Trophoblast cell (in vitro differentiated cells and primary cell): ENCODE results near the gene SUPT20H.

Experiments
- DNase-seq, 2 donors: peaks; one replicate each; pipeline ENCODE4 v3.0.0-alpha.2; 2016
- H2AFZ ChIP-seq: 2 replicates; pipeline ENCODE4 v1.6.1; 2013; ENCODE audit warnings: low read length, moderate library complexity, mild to moderate bottlenecking; ENCODE audit not compliant: insufficient read depth, poor library complexity
- H2AK5ac ChIP-seq: 2 replicates; pipeline ENCODE4 v1.6.1; 2013; ENCODE audit warnings: mild to moderate bottlenecking, low read length
- H2BK120ac ChIP-seq: 2 replicates; pipeline ENCODE4 v1.6.1; 2013; ENCODE audit warnings: low read length, mild to moderate bottlenecking, moderate library complexity; ENCODE audit not compliant: insufficient read depth, poor library complexity
- H2BK12ac ChIP-seq: 2 replicates; pipeline ENCODE4 v1.6.1; 2013; ENCODE audit warnings: mild to moderate bottlenecking, low read length, moderate library complexity
- H2BK5ac ChIP-seq: 2 replicates; pipeline ENCODE4 v1.6.1; 2013; ENCODE audit warnings: low read length, low read depth, moderate library complexity, mild to moderate bottlenecking; ENCODE audit not compliant: poor library complexity
- H3K14ac ChIP-seq: 2 replicates; pipeline ENCODE4 v1.6.1; 2013; ENCODE audit warnings: mild to moderate bottlenecking, low read length
- H3K18ac ChIP-seq: 2 replicates; pipeline ENCODE4 v1.6.1; 2013; ENCODE audit warnings: mild to moderate bottlenecking, low read length
- H3K23ac ChIP-seq: 2 replicates; pipeline ENCODE4 v1.6.1; 2013; ENCODE audit warnings: low read length
- H3K27ac ChIP-seq: 2 replicates; pipeline ENCODE4 v1.5.1; 2013; ENCODE audit warnings: low read depth, mild to moderate bottlenecking, inconsistent platforms, low read length, moderate library complexity
- H3K27me3 ChIP-seq: 2 replicates; pipeline ENCODE4 v1.6.1; 2013; ENCODE audit warnings: inconsistent platforms, mild to moderate bottlenecking, low read length, moderate library complexity; ENCODE audit not compliant: insufficient read depth
- H3K36me3 ChIP-seq, 2 experiments: 1 replicate in 1 of 2; 2 replicates in 1 of 2; pipeline ENCODE4 v1.6.1; 2013; ENCODE audit warnings: low read length in 2 of 2, mild to moderate bottlenecking in 2 of 2, moderate library complexity in 1 of 2; ENCODE audit not compliant: insufficient read depth in 2 of 2, control insufficient read depth in 1 of 2
- H3K4ac ChIP-seq: 2 replicates; pipeline ENCODE4 v1.6.1; 2013; ENCODE audit warnings: low read depth, mild to moderate bottlenecking, low read length, moderate library complexity
- H3K4me1 ChIP-seq, 2 experiments: 1 replicate in 1 of 2; 2 replicates in 1 of 2; pipeline ENCODE4 v1.6.1; 2013; ENCODE audit warnings: low read length in 2 of 2, mild to moderate bottlenecking in 2 of 2, moderate library complexity in 1 of 2; ENCODE audit not compliant: insufficient read depth in 2 of 2, control insufficient read depth in 1 of 2
- H3K4me2 ChIP-seq: 2 replicates; pipeline ENCODE4 v1.6.1; 2013; ENCODE audit warnings: inconsistent platforms, mild to moderate bottlenecking, low read length, moderate library complexity
- H3K4me3 ChIP-seq: 2 replicates; pipeline ENCODE4 v1.5.1; 2013; ENCODE audit warnings: mild to moderate bottlenecking, low read depth, low read length, inconsistent platforms
- H3K79me1 ChIP-seq: one replicate; pipeline ENCODE4 v1.6.1; 2013; ENCODE audit warnings: low read length
- H3K79me2 ChIP-seq: 2 replicates; pipeline ENCODE4 v1.6.1; 2013; ENCODE audit warnings: low read length, mild to moderate bottlenecking; ENCODE audit not compliant: control insufficient read depth, insufficient read depth, poor library complexity
- H3K9ac ChIP-seq: 2 replicates; pipeline ENCODE4 v1.6.1; 2013; ENCODE audit warnings: mild to moderate bottlenecking, low read length
- H3K9me3 ChIP-seq: 2 replicates; pipeline ENCODE4 v1.6.1; 2013; ENCODE audit warnings: low read depth, mild to moderate bottlenecking, control low read depth, inconsistent platforms, low read length; ENCODE audit not compliant: insufficient read depth
- H4K12ac ChIP-seq: 2 replicates; pipeline ENCODE4 v1.6.1; 2013; ENCODE audit warnings: low read depth, mild to moderate bottlenecking, low read length, moderate library complexity
- H4K8ac ChIP-seq: 2 replicates; pipeline ENCODE4 v1.6.1; 2013; ENCODE audit warnings: low read depth, mild to moderate bottlenecking, low read length, moderate library complexity
- H4K91ac ChIP-seq: one replicate; pipeline ENCODE4 v1.6.1; 2013; ENCODE audit warnings: low read depth, mild to moderate bottlenecking, low read length, moderate library complexity
- WGBS: extraction: QIAGEN DNeasy Blood & Tissue Kit; methylation state at CpG from one replicate; pipeline ENCODE4 v1.1.7; 2013; ENCODE audit warnings: missing lambda C conversion rate; ENCODE audit not compliant: insufficient read length, insufficient coverage; ENCODE audit errors: extremely low coverage; 5-methylcytosine and 5-hydroxymethylcytosine counted together

The SUPT20H gene

DNA sequence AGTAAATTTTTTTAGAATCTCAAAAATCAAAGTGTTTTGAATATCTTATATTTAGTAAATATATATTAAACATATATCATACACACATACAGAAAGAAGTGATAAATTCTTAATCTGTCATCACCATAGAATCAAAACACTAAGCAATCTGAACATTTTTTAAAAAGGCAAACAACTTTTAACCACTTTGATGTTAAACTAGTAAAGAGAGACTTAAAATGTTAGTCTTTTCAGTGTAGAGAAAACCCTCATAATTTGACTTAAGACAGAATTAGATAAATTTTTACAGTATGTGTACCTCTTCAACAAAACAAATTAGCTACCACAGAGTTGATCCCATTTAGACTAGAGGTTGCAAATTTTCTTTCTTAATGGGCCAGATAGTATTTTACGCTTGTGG is 13.4 kb downstream of the SUPT20H start:
- no peak overlapping the region for H2AK5ac ChIP-seq
- no peak overlapping the region for H2BK5ac ChIP-seq
- H2AFZ ChIP-seq = no peak overlapping the region
- no peaks in the 10 kb centered on the region for H3K79me1 ChIP-seq
- no CpG with 5 or more reads among the region's 1 CpG for WGBS
- no peak overlapping the region for H3K4me2 ChIP-seq
- peaks cover 9 to 12% of the 10 kb centered on the region in 2 experiments for H3K36me3 ChIP-seq
- H4K91ac ChIP-seq = no peak overlapping the region
- no peaks in the 10 kb centered on the region for H3K79me2 ChIP-seq
- no peaks in the 10 kb centered on the region for H3K27me3 ChIP-seq
- no peak overlapping the region for H3K14ac ChIP-seq
- H3K4ac ChIP-seq = no peak overlapping the region
- no peak overlapping the region for H2BK12ac ChIP-seq
- H4K12ac ChIP-seq = no peak overlapping the region
- no peak for DNase-seq
- H3K18ac ChIP-seq = no peak overlapping the region
- no peak overlapping the region for H3K23ac ChIP-seq
- no peak overlapping the region for H3K27ac ChIP-seq
- H3K9ac ChIP-seq = no peak overlapping the region
- H3K4me1 ChIP-seq = no peaks in the 10 kb centered on the region
- H3K9me3 ChIP-seq = no peaks in the 10 kb centered on the region
- no peak overlapping the region for H4K8ac ChIP-seq
- no peak overlapping the region for H3K4me3 ChIP-seq
- H2BK120ac ChIP-seq = no peak overlapping the region

DNA sequence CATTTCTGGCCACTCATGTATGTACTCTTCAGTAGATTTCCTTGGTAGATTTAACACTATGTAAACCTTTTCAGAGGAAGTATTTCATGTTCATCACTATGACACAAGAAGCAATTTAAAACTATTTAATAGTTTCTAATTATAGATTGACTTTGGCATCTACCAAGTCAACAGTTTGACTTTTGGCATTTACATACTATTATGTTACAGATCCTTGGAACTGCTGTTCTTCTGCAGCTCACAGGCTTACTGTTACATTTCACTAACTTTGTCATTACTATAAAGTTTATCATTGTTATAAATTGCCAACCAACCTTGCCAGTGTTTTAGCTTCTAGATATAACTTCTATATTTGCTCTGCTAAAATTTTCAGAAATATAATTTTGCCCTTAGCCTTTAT is 18.7 kb downstream of the SUPT20H start:
- no peaks in the 10 kb centered on the region for H3K9me3 ChIP-seq
- no peaks in the 10 kb centered on the region for H3K79me2 ChIP-seq
- H3K23ac ChIP-seq = no peak overlapping the region
- no peak overlapping the region for H4K91ac ChIP-seq
- H3K36me3 ChIP-seq = peaks cover 14 to 26% of the 10 kb centered on the region in 2 experiments
- no peak overlapping the region for H3K18ac ChIP-seq
- no peak overlapping the region for H3K4me3 ChIP-seq
- H3K9ac ChIP-seq = no peak overlapping the region
- no peaks in the 10 kb centered on the region for H3K27me3 ChIP-seq
- H4K12ac ChIP-seq = no peak overlapping the region
- no peaks in the 10 kb centered on the region for H3K79me1 ChIP-seq
- no peak overlapping the region for H3K14ac ChIP-seq
- no peak overlapping the region for H4K8ac ChIP-seq
- no peak overlapping the region for H2BK12ac ChIP-seq
- H2AK5ac ChIP-seq = no peak overlapping the region
- H3K27ac ChIP-seq = no peak overlapping the region
- no peak overlapping the region for H2BK120ac ChIP-seq
- no peak overlapping the region for H3K4me2 ChIP-seq
- no peak overlapping the region for H2BK5ac ChIP-seq
- H3K4ac ChIP-seq = no peak overlapping the region
- no peaks in the 10 kb centered on the region for H3K4me1 ChIP-seq
- H2AFZ ChIP-seq = no peak overlapping the region
- no peak for DNase-seq

DNA sequence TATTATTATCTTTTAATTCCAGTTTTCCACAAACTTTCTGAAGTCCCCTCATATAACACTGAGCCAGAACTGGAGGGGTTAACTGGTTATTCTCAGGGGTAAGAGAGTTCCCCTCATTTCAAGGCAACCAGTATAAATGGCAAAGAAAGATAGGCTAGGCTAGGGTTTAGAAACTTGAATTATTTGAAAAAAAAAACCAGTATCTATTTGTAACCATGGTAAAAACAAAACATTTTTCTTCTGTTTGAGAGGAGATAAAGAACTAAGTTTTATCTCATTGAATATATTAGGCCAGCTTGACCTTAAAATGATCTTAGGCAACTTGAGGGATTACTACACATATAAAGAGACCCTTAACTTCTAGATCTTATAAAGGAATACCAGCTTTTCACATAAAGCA is 19.6 kb downstream of the SUPT20H start:
- no peak overlapping the region for H3K4ac ChIP-seq
- no peak overlapping the region for H2AK5ac ChIP-seq
- no peaks in the 10 kb centered on the region for H3K27me3 ChIP-seq
- H3K18ac ChIP-seq = no peak overlapping the region
- H3K27ac ChIP-seq = no peak overlapping the region
- H3K4me2 ChIP-seq = no peak overlapping the region
- peak in 1 of 2 donors; percentile 53 for DNase-seq
- no peak overlapping the region for H2AFZ ChIP-seq
- no peak overlapping the region for H2BK5ac ChIP-seq
- H3K36me3 ChIP-seq = peaks cover 18 to 31% of the 10 kb centered on the region in 2 experiments
- no peaks in the 10 kb centered on the region for H3K79me2 ChIP-seq
- no peak overlapping the region for H3K14ac ChIP-seq
- no peak overlapping the region for H4K12ac ChIP-seq
- no peaks in the 10 kb centered on the region for H3K9me3 ChIP-seq
- H2BK120ac ChIP-seq = no peak overlapping the region
- no peak overlapping the region for H3K9ac ChIP-seq
- H3K4me3 ChIP-seq = no peak overlapping the region
- H3K4me1 ChIP-seq = no peaks in the 10 kb centered on the region
- no peak overlapping the region for H4K91ac ChIP-seq
- no peak overlapping the region for H4K8ac ChIP-seq
- H3K79me1 ChIP-seq = no peaks in the 10 kb centered on the region
- H3K23ac ChIP-seq = no peak overlapping the region
- no peak overlapping the region for H2BK12ac ChIP-seq

DNA sequence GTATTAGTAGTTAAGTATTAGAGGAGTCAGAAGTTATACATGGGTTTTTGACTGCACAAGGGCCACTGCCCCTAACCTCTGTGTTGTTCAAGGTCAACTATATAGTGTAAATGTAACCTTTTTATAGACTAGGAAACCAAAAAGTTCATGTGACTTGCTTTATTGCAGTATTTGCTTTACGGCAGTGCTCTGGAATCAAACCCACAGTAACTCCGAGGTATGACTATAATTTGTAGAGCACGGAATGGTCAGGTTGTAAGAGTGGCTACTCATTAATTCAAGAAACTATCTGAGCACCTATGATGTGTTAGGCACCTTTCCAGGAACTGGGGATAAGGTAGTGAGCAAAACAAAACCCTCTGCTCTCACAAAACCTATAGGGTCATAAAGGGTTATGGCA is 22.2 kb downstream of the SUPT20H start:
- Histone ChIP-seq H2BK5ac (no peak overlapping the region), H3K79me1 (no peaks in the 10 kb centered on the region), H3K18ac (no peak overlapping the region), H3K4me3 (no peak overlapping the region), H3K23ac (no peak overlapping the region), H4K8ac (no peak overlapping the region), H3K4me2 (no peak overlapping the region), H3K4me1 (no peaks in the 10 kb centered on the region), H3K14ac (no peak overlapping the region), H2AFZ (no peak overlapping the region), H3K36me3 (peaks cover 16 to 31% of the 10 kb centered on the region in 2 experiments), H3K9ac (no peak overlapping the region), H3K27me3 (no peaks in the 10 kb centered on the region), H3K27ac (no peak overlapping the region), H4K91ac (no peak overlapping the region), H3K9me3 (no peaks in the 10 kb centered on the region), H3K79me2 (no peaks in the 10 kb centered on the region), H3K4ac (no peak overlapping the region), H2BK120ac (no peak overlapping the region), H4K12ac (no peak overlapping the region), H2BK12ac (no peak overlapping the region), H2AK5ac (no peak overlapping the region)
- no CpG with 5 or more reads among the region's 3 CpGs for WGBS
- DNase-seq = no peak

DNA sequence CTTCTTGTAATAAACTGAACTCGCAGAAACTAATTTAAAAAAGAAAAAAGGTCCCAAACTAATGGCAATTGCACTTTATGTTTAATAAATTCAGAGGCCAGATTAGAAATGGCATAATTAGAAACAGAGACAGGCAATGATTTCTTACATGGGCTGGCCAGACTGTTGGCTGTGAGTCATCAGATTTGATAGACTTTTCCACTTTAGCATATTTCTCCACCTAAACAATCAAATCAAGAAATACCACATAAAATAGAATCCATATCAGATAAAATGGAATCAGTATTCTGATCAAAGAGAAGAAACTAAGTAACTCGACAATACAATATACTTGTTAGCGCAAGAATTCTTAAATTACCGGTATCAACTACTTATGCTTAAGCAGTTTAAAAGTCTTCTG is 29.9 kb downstream of the SUPT20H start:
- Histone ChIP-seq H3K4me2 (no peak overlapping the region), H3K9ac (no peak overlapping the region), H3K9me3 (no peaks in the 10 kb centered on the region), H2AK5ac (no peak overlapping the region), H3K4me3 (no peak overlapping the region), H3K23ac (no peak overlapping the region), H2BK5ac (no peak overlapping the region), H3K4me1 (no peaks in the 10 kb centered on the region), H3K27me3 (no peaks in the 10 kb centered on the region), H3K36me3 (peaks cover 4 to 21% of the 10 kb centered on the region in 2 experiments), H3K14ac (no peak overlapping the region), H2AFZ (no peak overlapping the region), H4K12ac (no peak overlapping the region), H2BK12ac (no peak overlapping the region), H3K18ac (no peak overlapping the region), H3K27ac (no peak overlapping the region), H3K79me1 (no peaks in the 10 kb centered on the region), H3K4ac (no peak overlapping the region), H4K8ac (no peak overlapping the region), H2BK120ac (no peak overlapping the region), H4K91ac (no peak overlapping the region), H3K79me2 (no peaks in the 10 kb centered on the region)
- no peak for DNase-seq
- WGBS = no CpG with 5 or more reads among the region's 4 CpGs
